WTC11 (cell line): ENCODE results near the gene SLC7A5. TPM values are rescaled to one million over a fixed set of nuclear protein-coding genes. Genes with fewer than 3 reads are reported as not detected.

Experiments
- ATAC-seq: fragments of 200-7000 bp; cut with Tn5 transposase; 2 replicates; pipeline ENCODE4 v1.10.0; 2021; ENCODE audit warnings: mild to moderate bottlenecking, moderate library complexity
- CTCF ChIA-PET: fragments of 300-600 bp; sonication (Branson Sonifier 250); formaldehyde crosslinking; loops from one replicate; lab custom pipeline; 2021; ENCODE audit warnings: antibody characterized with exemption; lab: Charles Lee
- POLR2A ChIA-PET: fragments of 350-600 bp; sonication (Branson Sonifier 250); formaldehyde crosslinking; loops from one replicate; lab custom pipeline; 2021; ENCODE audit warnings: antibody characterized with exemption; lab: Charles Lee
- DNase-seq: peaks from one replicate; pipeline ENCODE4 v3.0.0; 2021; ENCODE audit warnings: low spot score
- H3K27ac Mint-ChIP-seq: 2 replicates; pipeline ENCODE4 v1.8.0; 2021; ENCODE audit warnings: mixed read lengths
- H3K27me3 Mint-ChIP-seq: 2 replicates; pipeline ENCODE4 v1.8.0; 2021; ENCODE audit warnings: low read depth, mild to moderate bottlenecking, moderate library complexity, mixed read lengths
- H3K36me3 Mint-ChIP-seq: 2 replicates; pipeline ENCODE4 v1.8.0; 2021; ENCODE audit warnings: mixed read lengths
- H3K4me1 Mint-ChIP-seq: 2 replicates; pipeline ENCODE4 v1.8.0; 2022; ENCODE audit warnings: mixed read lengths
- H3K4me3 Mint-ChIP-seq: 2 replicates; pipeline ENCODE4 v1.8.0; 2021; ENCODE audit warnings: mild to moderate bottlenecking, moderate library complexity, mixed read lengths
- H3K9me3 Mint-ChIP-seq: 2 replicates; pipeline ENCODE4 v1.8.0; 2021; ENCODE audit warnings: mixed read lengths
- ATF1 ChIP-seq: sonication (generic); formaldehyde crosslinking; IDR thresholded peaks from 2 replicates; pipeline ENCODE4 v1.8.1; 2023; ENCODE audit warnings: mild to moderate bottlenecking, moderate library complexity, missing genetic modification reagents
- ELF4 ChIP-seq: sonication (generic); formaldehyde crosslinking; IDR thresholded peaks from 2 replicates; pipeline ENCODE4 v1.8.1; 2022; ENCODE audit warnings: low read depth, mild to moderate bottlenecking, moderate library complexity, missing genetic modification reagents
- MLX ChIP-seq: sonication (generic); formaldehyde crosslinking; IDR thresholded peaks from 2 replicates; pipeline ENCODE4 v1.8.1; 2023; ENCODE audit warnings: mild to moderate bottlenecking, missing genetic modification reagents, moderate library complexity
- NFATC4 ChIP-seq: fragments of 250-450 bp; sonication (Bioruptor Pico); IDR thresholded peaks from 2 replicates; pipeline ENCODE4 v1.9.0; 2021; ENCODE audit warnings: mild to moderate bottlenecking
- RELA ChIP-seq: sonication (generic); formaldehyde crosslinking; IDR thresholded peaks from 2 replicates; pipeline ENCODE4 v1.8.1; 2022; ENCODE audit warnings: missing genetic modification reagents, mild to moderate bottlenecking, borderline replicate concordance
- STAT6 ChIP-seq: sonication (generic); formaldehyde crosslinking; conservative IDR thresholded peaks from 2 replicates; pipeline ENCODE4 v1.8.1; 2023; ENCODE audit warnings: mild to moderate bottlenecking, low read depth, missing genetic modification reagents, moderate library complexity
- TEAD4 ChIP-seq: sonication (generic); formaldehyde crosslinking; IDR thresholded peaks from 2 replicates; pipeline ENCODE4 v1.8.0; 2022; ENCODE audit warnings: mild to moderate bottlenecking, missing genetic modification reagents
- TP53 ChIP-seq: sonication (generic); formaldehyde crosslinking; IDR thresholded peaks from 2 replicates; pipeline ENCODE4 v1.8.1; 2023; ENCODE audit warnings: mild to moderate bottlenecking, missing genetic modification reagents
- USF2 ChIP-seq: sonication (generic); formaldehyde crosslinking; IDR thresholded peaks from 2 replicates; pipeline ENCODE4 v1.8.1; 2023; ENCODE audit warnings: mild to moderate bottlenecking, missing genetic modification reagents, moderate library complexity
- ZNF396 ChIP-seq: fragments of 250-450 bp; sonication (Bioruptor Pico); IDR thresholded peaks from 2 replicates; pipeline ENCODE4 v1.8.0; 2021; ENCODE audit warnings: mild to moderate bottlenecking, moderate library complexity, borderline replicate concordance
- ZNF425 ChIP-seq: fragments of 250-450 bp; sonication (Bioruptor Pico); conservative IDR thresholded peaks from 2 replicates; pipeline ENCODE4 v1.9.0; 2021; ENCODE audit warnings: mild to moderate bottlenecking
- ZNF512 ChIP-seq: sonication (generic); formaldehyde crosslinking; IDR thresholded peaks from 2 replicates; pipeline ENCODE4 v1.8.1; 2022; ENCODE audit warnings: missing genetic modification reagents, borderline replicate concordance
- total RNA-seq: library from RNA; stranded (reverse); gene quantifications from 3 replicates; pipeline ENCODE4 v1.2.3, GENCODE V29; 2021
- TF ChIP-seq, protein P1 (sequence below): sonication (generic); formaldehyde crosslinking; IDR thresholded peaks from 2 replicates; pipeline ENCODE4 v1.8.1; 2022; ENCODE audit warnings: mild to moderate bottlenecking, missing genetic modification reagents, moderate library complexity, borderline replicate concordance
- TF ChIP-seq, protein P2 (sequence below): sonication (generic); formaldehyde crosslinking; IDR thresholded peaks from 2 replicates; pipeline ENCODE4 v1.8.1; 2023; ENCODE audit warnings: mild to moderate bottlenecking, missing genetic modification reagents

Gene SLC7A5
- total RNA-seq, 1 experiment from 2014 or later: 197 TPM

- ChIA-PET POLR2A (interaction anchor here (1.1 to 1.2 kb wide), 2 partner anchors 9 to 14 kb away, joined by 3 to 5 read pairs; no protein-coding TSS in a partner anchor), CTCF (interaction anchor here (1.0 to 2.0 kb wide), 3 partner anchors 11 to 35 kb away, joined by 4 to 5 read pairs (median 5); no protein-coding TSS in a partner anchor)
- H3K36me3 Mint-ChIP-seq: peaks cover 12% of the 10 kb centered on the region
- no peak for TF ChIP-seq ZNF425 (CRISPR knock-in tag)
- no peak for TF ChIP-seq TP53 (CRISPR knock-in tag)
- no peak for TF ChIP-seq ELF4 (CRISPR knock-in tag)
- TF ChIP-seq, protein P1, sequence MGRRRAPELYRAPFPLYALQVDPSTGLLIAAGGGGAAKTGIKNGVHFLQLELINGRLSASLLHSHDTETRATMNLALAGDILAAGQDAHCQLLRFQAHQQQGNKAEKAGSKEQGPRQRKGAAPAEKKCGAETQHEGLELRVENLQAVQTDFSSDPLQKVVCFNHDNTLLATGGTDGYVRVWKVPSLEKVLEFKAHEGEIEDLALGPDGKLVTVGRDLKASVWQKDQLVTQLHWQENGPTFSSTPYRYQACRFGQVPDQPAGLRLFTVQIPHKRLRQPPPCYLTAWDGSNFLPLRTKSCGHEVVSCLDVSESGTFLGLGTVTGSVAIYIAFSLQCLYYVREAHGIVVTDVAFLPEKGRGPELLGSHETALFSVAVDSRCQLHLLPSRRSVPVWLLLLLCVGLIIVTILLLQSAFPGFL (CRISPR knock-in tag): no peak
- TF ChIP-seq TEAD4: no peak
- no peak for TF ChIP-seq STAT6
- no peak for TF ChIP-seq RELA (CRISPR knock-in tag)
- no peak for TF ChIP-seq ZNF512
- TF ChIP-seq ZNF396 (CRISPR knock-in tag): no peak
- TF ChIP-seq, protein P2, sequence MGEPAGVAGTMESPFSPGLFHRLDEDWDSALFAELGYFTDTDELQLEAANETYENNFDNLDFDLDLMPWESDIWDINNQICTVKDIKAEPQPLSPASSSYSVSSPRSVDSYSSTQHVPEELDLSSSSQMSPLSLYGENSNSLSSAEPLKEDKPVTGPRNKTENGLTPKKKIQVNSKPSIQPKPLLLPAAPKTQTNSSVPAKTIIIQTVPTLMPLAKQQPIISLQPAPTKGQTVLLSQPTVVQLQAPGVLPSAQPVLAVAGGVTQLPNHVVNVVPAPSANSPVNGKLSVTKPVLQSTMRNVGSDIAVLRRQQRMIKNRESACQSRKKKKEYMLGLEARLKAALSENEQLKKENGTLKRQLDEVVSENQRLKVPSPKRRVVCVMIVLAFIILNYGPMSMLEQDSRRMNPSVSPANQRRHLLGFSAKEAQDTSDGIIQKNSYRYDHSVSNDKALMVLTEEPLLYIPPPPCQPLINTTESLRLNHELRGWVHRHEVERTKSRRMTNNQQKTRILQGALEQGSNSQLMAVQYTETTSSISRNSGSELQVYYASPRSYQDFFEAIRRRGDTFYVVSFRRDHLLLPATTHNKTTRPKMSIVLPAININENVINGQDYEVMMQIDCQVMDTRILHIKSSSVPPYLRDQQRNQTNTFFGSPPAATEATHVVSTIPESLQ (CRISPR knock-in tag): no peak
- TF ChIP-seq USF2 (CRISPR knock-in tag): no peak
- TF ChIP-seq ATF1 (CRISPR knock-in tag): no peak
- no peak overlapping the region for H3K4me3 Mint-ChIP-seq
- H3K27ac Mint-ChIP-seq: peak overlapping the region; percentile 53; the same call in 1 of the 2 replicates
- DNase-seq: no peak
- H3K4me1 Mint-ChIP-seq: no peaks in the 10 kb centered on the region
- no peaks in the 10 kb centered on the region for H3K9me3 Mint-ChIP-seq
- H3K27me3 Mint-ChIP-seq: no peaks in the 10 kb centered on the region
- ATAC-seq: no peak
These were observed 32.9 kb downstream of the SLC7A5 start for GRCh38 chr16:87836346-87836843.

- H3K36me3 Mint-ChIP-seq: peaks cover 12% of the 10 kb centered on the region
- no peak overlapping the region for H3K4me3 Mint-ChIP-seq
- POLR2A ChIA-PET: interaction anchor here (1.1 to 1.2 kb wide), 2 partner anchors 8 to 14 kb away, joined by 3 to 5 read pairs; no protein-coding TSS in a partner anchor
- H3K9me3 Mint-ChIP-seq: no peaks in the 10 kb centered on the region
- peaks cover 2% of the 10 kb centered on the region; the same call in 1 of the 2 replicates for H3K4me1 Mint-ChIP-seq
- no peaks in the 10 kb centered on the region for H3K27me3 Mint-ChIP-seq
- no peak for DNase-seq
- TF ChIP-seq MLX (no peak), NFATC4 (CRISPR knock-in tag) (no peak)
- TF ChIP-seq, all 79 proteins: peak for 0
- peak overlapping the region; percentile 53; the same call in 1 of the 2 replicates for H3K27ac Mint-ChIP-seq
- CTCF ChIA-PET: interaction anchor here (1.0 to 2.0 kb wide), 3 partner anchors 11 to 36 kb away, joined by 4 to 5 read pairs (median 5); no protein-coding TSS in a partner anchor
- no peak for ATAC-seq
These were observed 33.4 kb downstream of the SLC7A5 start for GRCh38 chr16:87835882-87836331.
